Bronchial epithelial cell (primary cell): ENCODE data around the gene DTL. TPM values are rescaled to one million over a fixed set of nuclear protein-coding genes. Genes with fewer than 3 reads are reported as not detected.

Experiments used
- DNase-seq: peaks from one replicate; pipeline ENCODE4 v3.0.0-alpha.2; 2010; ENCODE audit warnings: low read depth
- FAIRE-seq: peaks from 2 replicates; lab custom pipeline; 2011; peaks lifted over from hg19 to GRCh38; lab: Jason Lieb, UNC
- H3K27me3 ChIP-seq: 2 replicates; pipeline ENCODE4 v1.5.1; 2011; ENCODE audit warnings: low read length; ENCODE audit not compliant: control insufficient read depth, insufficient read depth
- H3K36me3 ChIP-seq: 2 replicates; pipeline ENCODE4 v1.5.1; 2011; ENCODE audit warnings: low read length; ENCODE audit not compliant: control insufficient read depth, insufficient read depth
- H3K4me3 ChIP-seq: 2 replicates; pipeline ENCODE4 v1.5.1; 2011; ENCODE audit warnings: mild to moderate bottlenecking, low read depth, low read length, control low read depth
- total RNA-seq: library from RNA; depleted of rRNA; stranded (reverse); fragments of >200 nt; gene quantifications from 2 replicates; pipeline ENCODE4 v1.2.1, GENCODE V29; 2014
- TF ChIP-seq, protein P1 (sequence below): IDR thresholded peaks from 2 replicates; pipeline ENCODE4 v1.5.1; 2011; ENCODE audit warnings: mild to moderate bottlenecking, moderate library complexity, low read length, control low read depth, inconsistent platforms; ENCODE audit not compliant: insufficient read depth, severe bottlenecking

Gene DTL
- total RNA-seq, 1 donor from 2014 or later: 0.26 TPM

DNA sequence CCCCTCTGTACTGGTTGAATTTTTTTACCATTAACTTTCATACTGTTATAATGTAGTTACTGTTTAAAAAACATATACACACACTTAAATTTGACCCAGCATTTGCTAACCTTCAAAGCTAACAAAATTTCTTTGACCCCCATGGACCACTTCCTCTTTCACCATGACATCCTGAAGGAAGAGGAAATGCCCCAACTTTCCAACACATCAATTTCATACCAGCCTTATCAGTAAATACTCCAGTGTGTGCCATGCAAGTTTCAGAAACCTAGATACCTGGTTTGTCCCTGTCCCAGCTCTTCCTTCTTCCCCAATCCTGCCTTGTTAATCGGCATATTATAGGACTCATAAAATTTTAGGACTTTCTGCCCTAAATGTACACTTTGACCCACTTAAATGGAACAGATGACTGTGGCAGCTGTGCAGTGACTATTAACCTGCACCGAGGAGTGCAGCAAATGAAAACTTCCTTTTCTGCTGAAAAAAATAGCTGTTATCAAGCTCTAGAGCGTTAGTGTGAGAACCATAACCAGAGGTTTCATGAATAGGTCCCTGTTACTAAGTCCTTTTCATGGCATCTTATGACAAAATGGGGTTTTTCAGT, 54.1 kb downstream of the DTL start:
- FAIRE-seq (no peak), DNase-seq (no peak)
- TF ChIP-seq, protein P1, sequence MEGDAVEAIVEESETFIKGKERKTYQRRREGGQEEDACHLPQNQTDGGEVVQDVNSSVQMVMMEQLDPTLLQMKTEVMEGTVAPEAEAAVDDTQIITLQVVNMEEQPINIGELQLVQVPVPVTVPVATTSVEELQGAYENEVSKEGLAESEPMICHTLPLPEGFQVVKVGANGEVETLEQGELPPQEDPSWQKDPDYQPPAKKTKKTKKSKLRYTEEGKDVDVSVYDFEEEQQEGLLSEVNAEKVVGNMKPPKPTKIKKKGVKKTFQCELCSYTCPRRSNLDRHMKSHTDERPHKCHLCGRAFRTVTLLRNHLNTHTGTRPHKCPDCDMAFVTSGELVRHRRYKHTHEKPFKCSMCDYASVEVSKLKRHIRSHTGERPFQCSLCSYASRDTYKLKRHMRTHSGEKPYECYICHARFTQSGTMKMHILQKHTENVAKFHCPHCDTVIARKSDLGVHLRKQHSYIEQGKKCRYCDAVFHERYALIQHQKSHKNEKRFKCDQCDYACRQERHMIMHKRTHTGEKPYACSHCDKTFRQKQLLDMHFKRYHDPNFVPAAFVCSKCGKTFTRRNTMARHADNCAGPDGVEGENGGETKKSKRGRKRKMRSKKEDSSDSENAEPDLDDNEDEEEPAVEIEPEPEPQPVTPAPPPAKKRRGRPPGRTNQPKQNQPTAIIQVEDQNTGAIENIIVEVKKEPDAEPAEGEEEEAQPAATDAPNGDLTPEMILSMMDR: no peak

DNA sequence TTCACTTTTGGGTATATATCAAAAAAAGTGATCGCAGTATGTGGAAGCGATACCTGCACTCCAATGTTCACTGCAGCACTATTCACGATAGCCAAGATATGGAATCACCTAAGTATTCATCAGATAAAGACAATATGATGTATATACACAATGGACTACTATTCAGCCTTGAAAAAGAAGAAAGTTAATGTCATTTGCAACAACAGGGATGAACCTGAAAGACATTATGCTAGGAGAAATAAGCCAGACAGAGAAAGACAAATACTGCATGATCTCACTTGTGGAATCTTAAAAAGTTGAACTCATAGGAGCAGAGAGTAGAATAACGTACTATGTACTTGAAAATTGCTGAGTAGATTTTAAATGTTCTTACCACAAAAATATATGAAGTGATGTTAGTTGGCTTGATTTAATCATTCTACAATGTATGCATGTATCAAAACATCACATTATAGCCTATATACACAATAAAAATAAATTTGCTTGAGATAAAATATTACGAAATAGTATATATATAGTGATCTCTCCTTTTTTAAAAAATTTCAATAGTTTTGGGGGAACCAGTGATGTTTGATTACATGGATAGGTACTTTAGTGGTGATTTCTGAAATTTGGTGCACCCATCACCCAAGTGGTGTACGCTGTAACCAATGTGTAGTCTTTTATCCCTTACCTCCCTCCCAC, 56.0 kb downstream of the DTL start:
- no peak overlapping the region for H3K4me3 ChIP-seq
- TF ChIP-seq, protein P1: no peak
- DNase-seq: no peak
- no peaks in the 10 kb centered on the region for H3K36me3 ChIP-seq
- no peaks in the 10 kb centered on the region for H3K27me3 ChIP-seq
- no peak for FAIRE-seq

More for the DNA sequence above, 54.1 kb downstream of the DTL start:
- Histone ChIP-seq H3K27me3 (no peaks in the 10 kb centered on the region), H3K36me3 (no peaks in the 10 kb centered on the region), H3K4me3 (no peak overlapping the region)

DNA sequence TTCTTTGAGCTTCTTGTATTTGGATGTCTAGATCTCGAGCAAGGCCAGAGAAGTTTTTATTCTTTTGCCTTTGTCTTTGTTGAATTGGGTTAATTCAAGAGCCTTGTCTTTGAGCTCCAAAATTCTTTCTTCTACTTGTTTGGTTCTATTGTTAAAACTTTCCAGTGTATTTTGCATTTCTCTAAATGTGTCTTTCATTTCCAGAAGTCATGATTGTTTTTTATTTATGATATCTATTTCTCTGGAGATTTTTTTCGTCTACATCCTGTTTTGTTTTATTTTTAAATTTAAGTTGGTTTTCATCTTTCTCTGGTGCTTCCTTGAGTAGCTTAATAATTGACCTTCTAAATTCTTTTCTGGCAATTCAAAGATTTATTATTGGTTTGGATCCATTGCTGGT, 61.8 kb downstream of the DTL start:
- TF ChIP-seq, protein P1: no peak

GRCh38 chr1:212098310-212098709, 62.8 kb downstream of the DTL start:
- TF ChIP-seq, protein P1: no peak
- FAIRE-seq: no peak

More for the DNA sequence above, 61.8 kb downstream of the DTL start:
- DNase-seq (no peak), FAIRE-seq (no peak)
- no peaks in the 10 kb centered on the region for H3K36me3 ChIP-seq
- H3K27me3 ChIP-seq: no peaks in the 10 kb centered on the region
- no peak overlapping the region for H3K4me3 ChIP-seq

DNA sequence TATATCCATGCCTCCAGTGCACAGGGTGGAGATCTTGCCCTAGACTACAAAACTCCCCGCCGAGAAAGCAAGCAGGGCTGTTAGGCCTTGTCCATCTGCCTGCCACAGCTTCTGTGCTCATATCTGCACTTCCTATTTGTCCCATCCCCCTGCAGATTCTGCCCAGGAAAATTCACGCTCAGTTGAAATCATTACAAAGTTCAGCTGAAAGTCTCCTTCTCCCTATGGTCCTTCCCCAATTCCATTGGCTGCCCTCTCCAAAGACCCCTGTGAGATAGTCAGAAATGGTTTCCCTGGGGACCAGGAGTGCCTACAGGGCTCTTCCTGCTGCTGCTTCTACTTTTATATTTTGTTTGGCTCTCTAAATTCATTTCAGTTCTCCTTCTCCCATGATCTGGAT, 63.2 kb downstream of the DTL start:
- no peaks in the 10 kb centered on the region for H3K36me3 ChIP-seq
- H3K4me3 ChIP-seq: no peak overlapping the region

More at GRCh38 chr1:212098310-212098709, 62.8 kb downstream of the DTL start:
- Histone ChIP-seq H3K4me3 (no peak overlapping the region), H3K27me3 (no peaks in the 10 kb centered on the region), H3K36me3 (no peaks in the 10 kb centered on the region)
- DNase-seq: no peak

More for the DNA sequence above, 63.2 kb downstream of the DTL start:
- TF ChIP-seq, protein P1: no peak
- DNase-seq (no peak), FAIRE-seq (no peak)
- H3K27me3 ChIP-seq: no peaks in the 10 kb centered on the region
